ENCODE results near the gene MAPK8.

The MAPK8 gene

GRCh38 chr10:48447356-48448215 lies 141.1 kb downstream of the MAPK8 start:
- H3K4me3 ChIP-seq (replicated peaks in 1 of 2; ENCODE audit: low read depth in 2 of 2, low read length in 2 of 2) = no peak overlapping the region
- no peak for DNase-seq (ENCODE audit: low read depth in 2 of 2)
- no peak for TF ChIP-seq CTCF (IDR thresholded peaks at IDR 0.05; ENCODE audit: low read depth, low read length)

GRCh38 chr10:48448796-48449195 lies 142.3 kb downstream of the MAPK8 start:
- no peak overlapping the region for H3K4me3 ChIP-seq (replicated peaks in 1 of 2; ENCODE audit: low read depth in 2 of 2, low read length in 2 of 2)
- no peak for TF ChIP-seq CTCF (IDR thresholded peaks at IDR 0.05; ENCODE audit: low read depth, low read length)
- peak in 1 of 2 donors; percentile 78 for DNase-seq (ENCODE audit: low read depth in 2 of 2)

GRCh38 chr10:48449501-48450232 lies 143.2 kb downstream of the MAPK8 start:
- no peak for DNase-seq (ENCODE audit: low read depth in 2 of 2)
- H3K4me3 ChIP-seq (replicated peaks in 1 of 2; ENCODE audit: low read depth in 2 of 2, low read length in 2 of 2) = no peak overlapping the region
- no peak for TF ChIP-seq CTCF (IDR thresholded peaks at IDR 0.05; ENCODE audit: low read depth, low read length)

DNA sequence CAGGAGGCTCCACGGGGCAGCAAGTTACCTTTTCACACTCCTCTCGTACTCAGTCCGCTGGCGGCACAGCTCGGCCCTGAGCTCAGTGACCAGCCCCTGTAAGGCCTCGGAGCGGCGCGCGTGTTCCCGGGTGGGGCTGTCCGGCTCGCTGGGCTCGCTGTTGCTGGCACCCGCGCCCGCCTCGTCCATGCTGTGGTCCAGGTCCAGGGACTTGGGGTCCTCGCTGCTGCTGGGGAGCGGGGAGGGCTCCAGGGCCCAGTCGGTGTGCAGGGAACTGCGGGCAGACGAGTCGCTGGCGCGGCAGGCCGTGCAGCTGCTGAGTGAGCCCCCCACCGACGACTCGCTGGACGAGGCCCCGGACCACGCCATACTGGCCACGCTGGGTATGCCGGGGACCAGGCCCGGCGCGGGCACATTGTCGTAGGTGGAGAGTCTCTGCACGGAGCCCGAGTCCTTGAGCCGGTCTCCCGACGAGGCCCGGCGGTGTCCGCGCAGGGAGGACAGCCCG lies 143.8 kb downstream of the MAPK8 start:
- no peak overlapping the region for H3K4me3 ChIP-seq (replicated peaks in 1 of 2; ENCODE audit: low read depth in 2 of 2, low read length in 2 of 2)
- no peak for DNase-seq (ENCODE audit: low read depth in 2 of 2)
- TF ChIP-seq CTCF (IDR thresholded peaks at IDR 0.05; ENCODE audit: low read depth, low read length) = no peak

GRCh38 chr10:48450741-48451466 lies 144.4 kb downstream of the MAPK8 start:
- H3K4me3 ChIP-seq (replicated peaks in 1 of 2; ENCODE audit: low read depth in 2 of 2, low read length in 2 of 2) = no peak overlapping the region
- DNase-seq (ENCODE audit: low read depth in 2 of 2) = no peak
- no peak for TF ChIP-seq CTCF (IDR thresholded peaks at IDR 0.05; ENCODE audit: low read depth, low read length)

DNA sequence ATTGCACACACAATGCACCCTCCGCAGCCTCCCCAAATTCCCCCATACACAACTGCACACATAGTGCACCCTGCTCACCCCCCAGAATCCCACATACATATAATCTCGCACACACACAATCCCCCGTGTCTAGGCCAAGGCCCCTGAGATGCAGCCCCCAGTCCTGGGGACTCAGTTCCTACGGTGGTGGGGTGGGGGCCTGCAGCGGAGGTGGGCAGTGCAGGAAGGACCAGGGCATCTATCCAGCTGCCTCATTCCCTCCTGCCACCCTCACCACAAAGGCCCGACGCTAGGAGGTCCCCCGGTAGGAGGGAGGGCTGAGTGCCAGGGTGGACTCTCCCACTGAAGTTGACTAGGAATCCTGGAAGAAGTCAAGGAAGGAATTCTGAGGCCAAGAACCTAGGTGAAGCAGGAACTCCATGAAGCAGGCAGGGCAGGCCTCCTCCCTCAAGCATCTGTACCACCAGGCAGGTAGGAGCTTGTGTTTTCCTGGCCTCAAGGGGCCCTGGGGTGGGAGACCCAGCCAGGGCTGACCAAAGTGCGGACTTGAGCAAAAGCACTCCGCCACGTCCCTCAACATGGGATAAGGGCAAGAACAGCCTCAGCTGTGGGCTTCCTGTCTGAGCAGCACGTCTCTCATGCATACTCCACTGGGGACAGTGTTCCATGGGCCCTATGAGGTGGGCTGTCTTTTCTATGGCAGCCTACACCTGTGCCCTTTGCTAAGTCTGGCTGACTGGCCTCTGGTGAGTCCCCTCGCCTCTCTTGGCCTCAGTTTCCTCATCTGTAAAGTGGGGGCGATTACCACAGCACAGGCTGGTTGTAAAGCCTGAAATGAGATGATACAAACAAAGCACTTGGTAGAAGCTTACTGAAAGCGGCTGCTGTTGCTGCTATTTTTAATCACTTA lies 145.7 kb downstream of the MAPK8 start:
- TF ChIP-seq CTCF (IDR thresholded peaks at IDR 0.05; ENCODE audit: low read depth, low read length) = no peak
- DNase-seq (ENCODE audit: low read depth in 2 of 2) = no peak
- no peak overlapping the region for H3K4me3 ChIP-seq (replicated peaks in 1 of 2; ENCODE audit: low read depth in 2 of 2, low read length in 2 of 2)
